Spleen (tissue), 11 donors: ENCODE results near the gene RCOR3. TPM values are rescaled to one million over a fixed set of nuclear protein-coding genes. Genes with fewer than 3 reads are reported as not detected.

Experiments
- DNase-seq: peaks from one replicate; pipeline ENCODE4 v3.0.0-alpha.2; 2020
- H3K27ac ChIP-seq, 8 donors: fragments of 200-600 bp; sonication (generic) in 7 of 8; 1 replicate in 4 of 8; 2 replicates in 4 of 8; pipeline versions ENCODE4 v1.5.0 to v1.8.0; 2016 to 2021; ENCODE audit warnings: inconsistent platforms in 4 of 8, mild to moderate bottlenecking in 4 of 8, moderate library complexity in 1 of 8
- H3K27me3 ChIP-seq, 7 donors: fragments of 200-600 bp; sonication (generic) in 6 of 7; replicated peaks in 1 of 7; 1 replicate in 4 of 7; 2 replicates in 3 of 7; pipeline versions ENCODE4 v1.5.0 to v1.8.0; 2016 to 2021; ENCODE audit warnings: inconsistent platforms in 3 of 7, mild to moderate bottlenecking in 1 of 7
- H3K36me3 ChIP-seq, 6 donors: fragments of 200-600 bp; sonication (generic) in 5 of 6; 1 replicate in 4 of 6; 2 replicates in 2 of 6; pipeline versions ENCODE4 v1.5.0 to v1.8.0; 2016 to 2021; ENCODE audit warnings: inconsistent platforms in 2 of 6
- H3K4me1 ChIP-seq, 6 donors: fragments of 200-600 bp; sonication (generic) in 5 of 6; 1 replicate in 3 of 6; 2 replicates in 3 of 6; pipeline versions ENCODE4 v1.5.0 to v1.8.0; 2016 to 2021; ENCODE audit warnings: inconsistent platforms in 3 of 6
- H3K4me3 ChIP-seq, 8 donors: fragments of 200-600 bp; sonication (generic) in 7 of 8; 1 replicate in 4 of 8; 2 replicates in 4 of 8; pipeline versions ENCODE4 v1.5.0 to v1.8.0; 2016 to 2021; ENCODE audit warnings: inconsistent platforms in 4 of 8, mild to moderate bottlenecking in 4 of 8, moderate library complexity in 2 of 8
- H3K9me3 ChIP-seq, 8 donors: fragments of 200-600 bp; sonication (generic) in 7 of 8; 1 replicate in 4 of 8; 2 replicates in 4 of 8; pipeline versions ENCODE4 v1.5.0 to v1.8.0; 2016 to 2021; ENCODE audit warnings: inconsistent platforms in 4 of 8
- CTCF ChIP-seq, 11 experiments: fragments of 200-600 bp in 7 of 11; fragments of 450-650 bp in 4 of 11; sonication (generic) in 4 of 11; IDR thresholded peaks in 8 of 11; conservative IDR thresholded peaks in 3 of 11; 1 replicate in 7 of 11; 2 replicates in 4 of 11; pipeline versions ENCODE4 v1.4.0 to v1.8.0; 2016 to 2021; ENCODE audit warnings: antibody characterized with exemption in 11 of 11, inconsistent platforms in 4 of 11, mild to moderate bottlenecking in 1 of 11
- POLR2A ChIP-seq, 3 donors: fragments of 450-650 bp; IDR thresholded peaks; one replicate each; pipeline ENCODE4 v1.5.1; 2017; ENCODE audit warnings: antibody characterized with exemption in 3 of 3, mild to moderate bottlenecking in 1 of 3
- POLR2AphosphoS5 ChIP-seq, 3 donors: sonication (generic); formaldehyde crosslinking; IDR thresholded peaks; one replicate each; pipeline ENCODE4 v1.5.1; 2017; ENCODE audit warnings: antibody characterized with exemption in 3 of 3
- WGBS, 5 donors: extraction: QIAGEN DNeasy Blood & Tissue Kit in 3 of 5; methylation state at CpG; one replicate each; pipeline versions ENCODE4 v1.1.5 to v1.1.7; 2013 to 2018; 5-methylcytosine and 5-hydroxymethylcytosine counted together
- intact Hi-C: fragments of 100-400 bp; cut with DNase I; formaldehyde crosslinking; loops from one replicate; pipeline ENCODE4 v1.15.0; 2023; ENCODE audit warnings: low total_unique reads
- polyA plus RNA-seq, 3 donors: library from polyadenylated mRNA; stranded (reverse); fragments of 200-250 nt; gene quantifications; one replicate each; pipeline ENCODE4 v1.2.1, GENCODE V29; 2013
- total RNA-seq, 7 donors: library from RNA; depleted of rRNA in 3 of 7; stranded (reverse); fragments of >200 nt in 3 of 7; fragmentation: NEBNext Ultra II Directional in 4 of 7; extraction: Animal tissue kit (Norgen Biotek cat#: 25700) in 4 of 7; gene quantifications; one replicate each; pipeline versions ENCODE4 v1.1.0 to v1.2.1, GENCODE V29; 2016 to 2021
- donor health status: healthy with polysubstance abuse.
- donor health status: DM: no; HTN: no; CAD: no; lungs with moderate emphysema.
- donor health status: DM: no; HTN: no; CAD: no.
- donor health status: Bipolar disorder and iron deficiency.
- donor health status: healthy.
- donor health status: DM: no; HTN: no; CAD: no.
- donor health status: DM: yes; HTN: yes; CAD: no.

The RCOR3 gene
- total and polyA plus RNA-seq, 10 donors = 20.9 to 94.3 (median 66.3) TPM

GRCh38 chr1:211352465-211352864, 93.3 kb downstream of the RCOR3 start:
- Histone ChIP-seq H3K27ac (peak overlapping the region in 6 of 8 donors; percentile 8 to 80 (median 63)), H3K27me3 (no peaks in the 10 kb centered on the region), H3K9me3 (no peaks in the 10 kb centered on the region), H3K4me1 (peaks cover 10 to 83% (median 36%) of the 10 kb centered on the region in 6 donors), H3K36me3 (peaks cover 0 to 43% (median 11%) of the 10 kb centered on the region in 6 donors), H3K4me3 (no peak overlapping the region)
- intact Hi-C loops = no loop called here
- 83 to 98% (median 92%) methylated on average over 2 of the region's 2 CpGs for WGBS, 5 donors
- DNase-seq = no peak
- TF ChIP-seq POLR2AphosphoS5 (IDR thresholded peaks at IDR 0.05) (no peak), POLR2A (IDR thresholded peaks at IDR 0.05) (no peak), CTCF (IDR thresholded peaks at IDR 0.05 in 8 of 11, conservative IDR thresholded peaks at IDR 0.05 in 3 of 11) (no peak)

GRCh38 chr1:211352985-211353515, 93.9 kb downstream of the RCOR3 start:
- Histone ChIP-seq H3K27ac (peak overlapping the region in 7 of 8 donors; percentile 16 to 80 (median 62)), H3K9me3 (no peaks in the 10 kb centered on the region), H3K4me1 (peaks cover 10 to 79% (median 31%) of the 10 kb centered on the region in 6 donors), H3K4me3 (peak overlapping the region in 1 of 8 donors; percentile 29), H3K27me3 (no peaks in the 10 kb centered on the region), H3K36me3 (peaks cover 0 to 49% (median 14%) of the 10 kb centered on the region in 6 donors)
- 39 to 49% (median 43%) methylated on average over 8 of the region's 8 CpGs for WGBS, 5 donors
- intact Hi-C loops = no loop called here
- TF ChIP-seq POLR2AphosphoS5 (IDR thresholded peaks at IDR 0.05) = peak; percentile 61 to 79 (median 72)
- peak; percentile 23 to 79 (median 67) for TF ChIP-seq CTCF (IDR thresholded peaks at IDR 0.05 in 8 of 11, conservative IDR thresholded peaks at IDR 0.05 in 3 of 11)
- TF ChIP-seq POLR2A (IDR thresholded peaks at IDR 0.05) = no peak
- peak; percentile 92 for DNase-seq

GRCh38 chr1:211353562-211354212, 94.5 kb downstream of the RCOR3 start:
- Histone ChIP-seq H3K4me3 (peak overlapping the region in 1 of 8 donors; percentile 29), H3K27ac (peak overlapping the region in 7 of 8 donors; percentile 16 to 80 (median 62)), H3K9me3 (no peaks in the 10 kb centered on the region), H3K4me1 (peaks cover 10 to 73% (median 31%) of the 10 kb centered on the region in 6 donors), H3K36me3 (peaks cover 0 to 55% (median 16%) of the 10 kb centered on the region in 6 donors), H3K27me3 (no peaks in the 10 kb centered on the region)
- TF ChIP-seq CTCF (IDR thresholded peaks at IDR 0.05 in 8 of 11, conservative IDR thresholded peaks at IDR 0.05 in 3 of 11) (no peak), POLR2AphosphoS5 (IDR thresholded peaks at IDR 0.05) (no peak), POLR2A (IDR thresholded peaks at IDR 0.05) (no peak)
- intact Hi-C loops = no loop called here
- WGBS, 5 donors = 0 to 55% (median 1%) methylated on average over 1 of the region's 1 CpG
- no peak for DNase-seq

GRCh38 chr1:211355873-211356272, 96.7 kb downstream of the RCOR3 start:
- TF ChIP-seq CTCF (IDR thresholded peaks at IDR 0.05 in 8 of 11, conservative IDR thresholded peaks at IDR 0.05 in 3 of 11) (no peak), POLR2AphosphoS5 (IDR thresholded peaks at IDR 0.05) (no peak), POLR2A (IDR thresholded peaks at IDR 0.05) (no peak)
- Histone ChIP-seq H3K36me3 (peaks cover 0 to 76% (median 37%) of the 10 kb centered on the region in 6 donors), H3K4me1 (peaks cover 10 to 55% (median 26%) of the 10 kb centered on the region in 6 donors), H3K4me3 (no peak overlapping the region), H3K27ac (peak overlapping the region in 1 of 8 donors; percentile 16), H3K9me3 (no peaks in the 10 kb centered on the region), H3K27me3 (no peaks in the 10 kb centered on the region)
- intact Hi-C loops = no loop called here
- DNase-seq = no peak
- 85 to 97% (median 91%) methylated on average over 4 of the region's 4 CpGs for WGBS, 5 donors
